Measurements from ENCODE around the gene CEP112. TPM values are rescaled to one million over a fixed set of nuclear protein-coding genes. Genes with fewer than 3 reads are reported as not detected.

CEP112 gene
- total and polyA plus RNA-seq, 2 of the 8 experiments (the other 6 are each of a cell fraction or from before 2014, with no cell fraction given): 0.62 to 3.1 TPM

GRCh38 chr17:66152756-66153155 lies 39.2 kb downstream of the CEP112 start (continued):
- no peak for TF ChIP-seq CHD7 (IDR thresholded peaks at IDR 0.05; ENCODE audit: insufficient replicate concordance, low read length)

Data from H1 (cell line).